GM11168 (cell line): ENCODE data around the gene SLC35E3.

ENCODE experiments used
- in situ Hi-C: fragments of 300-500 bp; cut with MboI; formaldehyde crosslinking; loops from one replicate; pipeline ENCODE4 v1.12.0; 2022; ENCODE audit warnings: low sequenced_read_pairs; ENCODE audit not compliant: unreplicated experiment

The SLC35E3 gene

DNA sequence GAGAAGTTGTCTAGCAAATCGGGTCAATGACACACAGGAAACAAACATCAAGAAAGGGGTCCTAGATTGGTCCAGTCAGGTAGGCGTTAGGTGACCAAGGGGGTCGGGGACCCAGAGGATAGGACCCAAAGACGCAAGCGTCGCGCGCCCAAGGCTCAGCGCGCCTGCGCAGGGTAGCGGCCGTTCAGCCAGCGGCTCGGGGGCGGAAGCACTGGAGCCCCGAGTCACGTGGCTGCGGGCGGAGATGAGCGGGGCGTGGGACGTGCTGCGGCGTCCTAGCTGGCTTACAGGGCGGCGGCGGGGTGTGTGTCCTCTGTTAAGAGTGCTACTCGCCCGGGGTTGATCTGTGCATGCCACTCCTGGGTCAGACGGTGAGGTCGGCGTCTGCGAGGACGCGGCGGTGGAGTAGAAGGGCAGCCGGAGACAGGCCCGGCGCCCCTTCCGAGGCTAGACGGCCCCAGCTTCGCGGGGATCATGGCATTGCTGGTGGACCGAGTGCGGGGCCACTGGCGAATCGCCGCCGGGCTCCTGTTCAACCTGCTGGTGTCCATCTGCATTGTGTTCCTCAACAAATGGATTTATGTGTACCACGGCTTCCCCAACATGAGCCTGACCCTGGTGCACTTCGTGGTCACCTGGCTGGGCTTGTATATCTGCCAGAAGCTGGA lies at the start of gene SLC35E3:
Gene SLC35E3, plus strand, starts transcription at position 273 of the 668 bp plus-strand sequence. Its CDS starts 202 bp downstream, at position 475.
- in situ Hi-C loops, result no loop called here

GRCh38 chr12:68699486-68699885 lies 46.5 kb upstream of the SLC35E3 start:
- in situ Hi-C loops, result no loop called here

GRCh38 chr12:68727776-68728175 lies 18.2 kb upstream of the SLC35E3 start:
- in situ Hi-C loops, result no loop called here

DNA sequence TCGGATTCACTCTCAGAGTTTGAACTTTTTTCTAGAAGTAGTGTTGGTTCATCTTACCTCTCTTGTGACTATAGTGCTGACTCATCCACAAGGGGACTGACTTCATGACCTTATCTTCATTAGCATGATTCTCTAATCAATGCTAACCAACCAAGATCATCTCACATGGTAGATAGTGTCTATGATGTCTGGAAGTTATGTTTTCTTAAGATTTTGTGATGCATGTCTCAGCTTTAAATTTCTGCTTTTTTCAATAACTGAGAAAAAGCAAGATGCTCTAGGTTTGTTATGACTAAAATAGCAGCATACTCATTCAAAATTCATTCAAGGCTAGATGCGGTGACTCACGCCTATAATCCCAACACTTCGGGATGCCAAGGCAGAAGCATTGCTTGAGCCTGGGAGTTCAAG lies 12.3 kb upstream of the SLC35E3 start:
- in situ Hi-C loops, result no loop called here

DNA sequence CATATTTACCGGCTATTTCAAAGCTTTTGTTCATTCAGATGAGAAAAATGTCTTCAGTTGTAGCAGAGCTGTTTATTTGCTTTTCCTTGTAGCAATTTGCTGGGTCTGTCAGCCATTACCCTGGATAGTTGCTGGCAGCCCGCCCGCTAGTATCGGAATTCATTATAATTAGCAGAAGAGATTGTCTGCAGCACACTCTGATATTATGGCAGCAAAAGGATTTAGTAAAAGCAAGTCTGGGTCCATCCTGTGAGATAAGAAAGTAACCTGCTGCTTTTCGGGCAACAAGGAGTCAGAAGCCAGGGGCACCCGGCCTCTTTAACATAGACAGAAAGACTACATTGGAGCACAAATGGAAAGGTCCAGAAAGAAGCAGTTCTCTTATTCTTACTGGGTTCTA lies 6.1 kb upstream of the SLC35E3 start:
- in situ Hi-C loops, result no loop called here

DNA sequence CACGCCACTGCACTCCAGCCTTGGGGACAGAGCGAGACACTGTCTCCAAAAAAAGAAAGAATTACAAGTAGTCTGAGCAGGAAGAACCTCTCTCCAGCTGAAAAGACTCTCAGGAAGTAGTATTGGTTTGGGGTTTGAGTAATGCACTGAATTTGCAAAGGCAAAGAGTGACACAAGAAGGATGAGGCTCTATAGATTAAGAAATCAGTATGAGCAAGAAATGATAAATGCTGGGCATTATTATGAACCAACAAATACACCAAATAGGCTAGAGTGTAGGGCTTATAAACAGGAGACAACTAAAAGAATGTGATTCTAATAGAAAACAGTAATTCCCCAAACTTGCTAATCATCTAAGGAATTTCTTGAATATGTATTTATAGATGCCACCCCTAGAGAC lies 2.6 kb upstream of the SLC35E3 start:
- in situ Hi-C loops, result no loop called here

GRCh38 chr12:68745376-68745903 lies 536 bp upstream of the SLC35E3 start:
- in situ Hi-C loops, result no loop called here

- in situ Hi-C loops, result no loop called here
Observed at GRCh38 chr12:68746572-68747180, 700 bp downstream of the SLC35E3 start.

DNA sequence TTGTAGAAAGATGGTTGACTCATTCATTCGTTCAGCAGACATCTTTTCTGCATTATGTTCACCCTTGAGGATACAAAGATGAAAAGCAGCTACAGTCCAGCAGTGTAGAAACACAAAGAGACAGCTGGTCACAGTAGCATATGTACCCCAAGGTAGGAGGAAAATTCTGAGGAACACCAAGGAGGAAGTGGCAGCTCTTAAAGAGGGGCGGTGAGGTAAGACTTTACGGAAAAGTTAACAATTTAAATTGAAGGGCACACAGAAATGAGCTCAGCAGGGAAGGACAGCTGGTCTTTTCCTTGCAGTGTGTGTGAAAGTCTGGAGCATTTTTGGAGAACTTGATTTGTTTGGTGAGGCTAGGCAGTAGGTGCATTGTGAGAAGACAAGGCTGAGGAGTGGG lies 3.5 kb downstream of the SLC35E3 start:
- in situ Hi-C loops, result no loop called here

DNA sequence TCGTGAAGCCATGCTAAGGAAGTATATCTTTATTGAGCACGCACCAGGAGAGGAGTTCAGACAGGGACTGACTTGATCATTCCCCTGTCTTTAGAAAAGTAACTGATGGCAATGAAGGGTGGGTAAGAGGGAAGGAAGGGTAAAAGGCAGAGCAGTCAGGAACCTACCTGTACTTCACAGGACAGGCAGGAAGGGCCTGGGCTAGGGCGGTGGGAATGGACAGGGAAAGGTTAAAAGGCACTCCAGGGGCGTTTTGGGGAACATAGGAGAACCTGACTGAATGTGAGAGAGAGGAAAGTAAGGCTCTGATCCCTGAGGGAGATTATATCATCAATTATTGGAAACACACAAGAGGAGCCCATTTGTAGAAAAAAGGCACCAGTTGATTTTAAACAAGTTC lies 3.9 kb downstream of the SLC35E3 start:
- in situ Hi-C loops, result no loop called here

- in situ Hi-C loops, result no loop called here
Observed at GRCh38 chr12:68750506-68750905, 4.5 kb downstream of the SLC35E3 start.

- in situ Hi-C loops, result no loop called here
Observed at GRCh38 chr12:68755536-68756243, 9.7 kb downstream of the SLC35E3 start.

- in situ Hi-C loops, result no loop called here
Observed at GRCh38 chr12:68759852-68760251, 13.9 kb downstream of the SLC35E3 start.

GRCh38 chr12:68760806-68761441 lies 14.9 kb downstream of the SLC35E3 start:
- in situ Hi-C loops, result no loop called here

DNA sequence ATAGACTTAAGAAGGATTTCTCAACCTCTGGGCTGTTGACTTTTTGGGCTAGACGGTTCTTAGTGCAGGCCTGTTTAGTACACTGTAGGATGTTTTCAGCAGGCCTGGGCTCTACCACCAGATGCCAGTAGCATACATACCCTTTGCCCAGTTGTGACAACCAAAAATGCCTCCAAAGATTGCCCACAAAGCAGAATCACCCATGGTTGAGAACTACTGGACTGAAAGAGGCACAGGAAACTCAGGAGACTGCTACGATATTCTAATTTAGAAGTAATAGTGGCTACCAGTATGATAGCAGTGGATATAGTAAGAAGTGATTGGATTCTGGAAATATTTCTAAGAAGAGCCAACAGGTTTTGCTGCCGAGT lies 15.5 kb downstream of the SLC35E3 start:
- in situ Hi-C loops, result no loop called here

GRCh38 chr12:68761901-68762630 lies 16.1 kb downstream of the SLC35E3 start:
- in situ Hi-C loops, result no loop called here

DNA sequence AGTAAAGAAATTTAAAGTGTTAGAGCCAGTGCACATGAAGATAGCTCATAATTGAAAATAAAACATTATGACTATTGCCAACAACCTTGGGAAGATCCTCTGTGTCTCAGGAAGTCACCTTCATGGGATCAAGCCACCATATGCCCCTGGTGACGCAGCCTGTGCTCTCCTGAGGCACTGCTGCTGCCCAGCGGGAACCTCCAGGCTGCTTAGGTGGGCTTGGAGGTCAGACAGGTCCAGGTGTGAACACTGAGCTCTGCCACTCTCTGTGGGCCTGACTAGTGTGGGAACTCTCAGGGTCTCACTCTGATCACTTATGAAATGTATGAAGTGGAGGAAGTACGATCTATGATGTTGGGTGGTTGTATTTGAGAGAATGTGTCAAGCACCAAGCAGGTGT lies 16.7 kb downstream of the SLC35E3 start:
- in situ Hi-C loops, result no loop called here

GRCh38 chr12:68765696-68766095 lies 19.7 kb downstream of the SLC35E3 start:
- in situ Hi-C loops, result no loop called here

DNA sequence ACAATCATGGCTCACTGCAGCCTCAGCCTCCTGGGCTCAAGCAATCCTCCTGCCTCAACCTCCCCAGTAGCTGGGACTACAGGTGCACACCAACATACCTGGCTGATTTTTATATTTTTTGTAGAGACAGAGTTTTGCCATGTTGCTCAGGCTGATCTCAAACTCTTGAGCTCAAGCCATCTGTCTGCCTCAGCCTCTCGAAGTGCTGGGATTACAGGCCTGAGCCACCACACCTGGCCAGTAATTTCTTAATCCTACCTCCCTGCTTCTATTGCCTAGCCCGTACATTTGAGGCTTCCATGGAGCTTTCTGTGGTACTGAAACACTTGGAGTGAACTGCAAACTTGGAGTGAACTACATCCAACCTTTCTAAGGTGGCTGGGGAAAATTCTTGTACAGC lies 20.7 kb downstream of the SLC35E3 start:
- in situ Hi-C loops, result no loop called here

DNA sequence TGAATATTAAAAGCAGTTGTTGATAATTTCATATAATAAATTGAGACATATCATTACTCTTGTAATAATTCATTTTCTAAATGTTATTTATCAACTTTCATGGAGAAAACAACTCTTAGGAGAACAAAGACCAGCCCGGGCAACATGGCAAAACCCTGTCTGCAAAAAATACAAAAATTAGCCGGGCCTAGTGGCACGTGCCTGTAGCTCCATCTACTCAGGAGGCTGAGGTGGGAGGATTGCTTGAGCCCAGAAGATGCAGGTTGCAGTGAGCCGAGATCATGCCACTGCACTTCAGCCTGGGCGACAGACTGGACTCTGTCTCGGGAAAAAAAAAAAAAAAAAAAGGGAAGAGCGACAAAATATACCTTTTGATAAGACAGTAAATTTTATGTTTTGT lies 21.2 kb downstream of the SLC35E3 start:
- in situ Hi-C loops, result no loop called here
